A673 (cell line): ENCODE results near the gene ME3. TPM values are rescaled to one million over a fixed set of nuclear protein-coding genes. Genes with fewer than 3 reads are reported as not detected.

Experiments used
- BruUV-seq: library from RNA; stranded (reverse); fragments of 400-500 nt; replicated peaks from 2 replicates; lab custom pipeline; 2021; lab: Mats Ljungman, UMichigan
- CTCF ChIA-PET: fragments of 300-600 bp; sonication (Branson Sonifier 250); formaldehyde crosslinking; loops from one replicate; lab custom pipeline; 2022; ENCODE audit warnings: antibody characterized with exemption; lab: Charles Lee
- POLR2A ChIA-PET: fragments of 300-600 bp; sonication (Branson Sonifier 250); formaldehyde crosslinking; loops from one replicate; lab custom pipeline; 2022; ENCODE audit warnings: antibody characterized with exemption; ENCODE audit not compliant: low non-redundant PET; lab: Charles Lee
- DNase-seq: peaks from one replicate; pipeline ENCODE4 v3.0.0-alpha.2; 2015; ENCODE audit warnings: low spot score
- H3K27ac ChIP-seq: fragments of 200-600 bp; sonication (generic); 2 replicates; pipeline ENCODE4 v1.5.1; 2016; ENCODE audit warnings: mixed run types, low read depth, mild to moderate bottlenecking, mixed read lengths, antibody characterized with exemption, low read length; ENCODE audit not compliant: poor library complexity, severe bottlenecking
- H3K27me3 ChIP-seq: fragments of 200-600 bp; sonication (generic); replicated peaks from 2 replicates; pipeline ENCODE4 v1.6.1; 2017; ENCODE audit warnings: mixed run types, low read depth, mild to moderate bottlenecking, mixed read lengths, antibody characterized with exemption, low read length; ENCODE audit not compliant: insufficient read depth, poor library complexity
- H3K36me3 ChIP-seq: fragments of 200-600 bp; sonication (generic); 2 replicates; pipeline ENCODE4 v1.6.1; 2016; ENCODE audit warnings: mixed run types, mild to moderate bottlenecking, mixed read lengths, antibody characterized with exemption, low read length; ENCODE audit not compliant: insufficient read depth, poor library complexity, severe bottlenecking
- H3K4me1 ChIP-seq: fragments of 200-600 bp; sonication (generic); 2 replicates; pipeline ENCODE4 v1.6.1; 2017; ENCODE audit warnings: mixed run types, mild to moderate bottlenecking, mixed read lengths, antibody characterized with exemption, low read length; ENCODE audit not compliant: insufficient read depth, poor library complexity, severe bottlenecking
- H3K4me3 ChIP-seq: fragments of 200-600 bp; sonication (generic); 2 replicates; pipeline ENCODE4 v1.5.1; 2016; ENCODE audit warnings: low read depth, mixed run types, mild to moderate bottlenecking, mixed read lengths, low read length; ENCODE audit not compliant: poor library complexity, severe bottlenecking
- H3K9me3 ChIP-seq: fragments of 200-600 bp; sonication (generic); 2 replicates; pipeline ENCODE4 v1.6.1; 2016; ENCODE audit warnings: mixed run types, low read depth, mild to moderate bottlenecking, mixed read lengths, antibody characterized with exemption, low read length; ENCODE audit not compliant: poor library complexity, severe bottlenecking
- EZH2 ChIP-seq: fragments of 200-600 bp; sonication (generic); IDR thresholded peaks from 2 replicates; pipeline ENCODE4 v1.6.1; 2017; ENCODE audit warnings: borderline replicate concordance, low read depth, mild to moderate bottlenecking, mixed read lengths, antibody characterized with exemption, low read length; ENCODE audit not compliant: poor library complexity, severe bottlenecking
- intact Hi-C: fragments of 100-400 bp; cut with micrococcal nuclease; formaldehyde crosslinking; loops from one replicate; pipeline ENCODE4 v1.10.0; 2022; ENCODE audit not compliant: unreplicated experiment
- total RNA-seq: library from RNA; stranded (reverse); gene quantifications from 2 replicates; pipeline ENCODE4 v1.2.3, GENCODE V29; 2021
- TF ChIP-seq, protein P1 (sequence below): fragments of 300-800, 200-600 bp; sonication (generic); conservative IDR thresholded peaks from 2 replicates; pipeline ENCODE4 v1.5.1; 2017; ENCODE audit warnings: low read depth, mild to moderate bottlenecking, antibody characterized with exemption, low read length, moderate library complexity, mixed read lengths

ME3 gene
- total RNA-seq, 1 experiment from 2014 or later: 7.6 TPM

DNA sequence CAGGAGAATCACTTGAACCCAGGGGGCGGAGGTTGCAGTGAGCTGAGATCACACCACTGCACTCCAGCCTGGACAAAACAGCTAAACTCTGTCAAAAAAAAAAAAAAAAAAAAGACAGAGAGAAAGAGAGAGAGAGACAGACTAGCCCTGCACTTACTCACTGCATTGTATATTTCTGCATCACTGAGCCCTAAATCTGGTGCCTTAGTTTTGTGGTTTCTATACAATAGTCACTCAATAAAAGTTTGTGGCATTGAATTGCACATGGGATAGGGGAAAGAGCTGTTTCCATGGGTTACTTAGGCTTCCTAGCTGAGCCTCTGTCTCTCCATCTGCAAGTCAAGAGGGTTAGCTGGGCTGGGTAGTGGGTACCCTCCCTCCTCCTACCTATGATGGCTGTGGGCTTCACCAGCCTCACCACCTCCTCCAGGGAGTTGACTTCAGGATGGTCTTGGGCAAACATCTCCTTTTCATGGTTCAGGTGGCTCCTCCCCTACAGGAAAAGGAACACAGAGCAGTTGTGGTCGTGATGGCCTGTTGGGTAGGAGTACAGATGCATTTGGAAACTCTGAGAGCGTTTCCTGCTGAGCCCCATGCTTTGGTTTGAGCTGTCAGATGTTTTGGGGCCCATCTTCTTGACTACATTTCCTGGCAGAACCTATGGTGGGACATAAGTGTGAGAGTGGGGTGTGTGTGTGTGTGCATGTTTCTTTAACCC lies 224.5 kb downstream of the ME3 start:
- TF ChIP-seq, protein P1, sequence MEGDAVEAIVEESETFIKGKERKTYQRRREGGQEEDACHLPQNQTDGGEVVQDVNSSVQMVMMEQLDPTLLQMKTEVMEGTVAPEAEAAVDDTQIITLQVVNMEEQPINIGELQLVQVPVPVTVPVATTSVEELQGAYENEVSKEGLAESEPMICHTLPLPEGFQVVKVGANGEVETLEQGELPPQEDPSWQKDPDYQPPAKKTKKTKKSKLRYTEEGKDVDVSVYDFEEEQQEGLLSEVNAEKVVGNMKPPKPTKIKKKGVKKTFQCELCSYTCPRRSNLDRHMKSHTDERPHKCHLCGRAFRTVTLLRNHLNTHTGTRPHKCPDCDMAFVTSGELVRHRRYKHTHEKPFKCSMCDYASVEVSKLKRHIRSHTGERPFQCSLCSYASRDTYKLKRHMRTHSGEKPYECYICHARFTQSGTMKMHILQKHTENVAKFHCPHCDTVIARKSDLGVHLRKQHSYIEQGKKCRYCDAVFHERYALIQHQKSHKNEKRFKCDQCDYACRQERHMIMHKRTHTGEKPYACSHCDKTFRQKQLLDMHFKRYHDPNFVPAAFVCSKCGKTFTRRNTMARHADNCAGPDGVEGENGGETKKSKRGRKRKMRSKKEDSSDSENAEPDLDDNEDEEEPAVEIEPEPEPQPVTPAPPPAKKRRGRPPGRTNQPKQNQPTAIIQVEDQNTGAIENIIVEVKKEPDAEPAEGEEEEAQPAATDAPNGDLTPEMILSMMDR: no peak
- TF ChIP-seq EZH2: no peak
- Histone ChIP-seq H3K4me1 (no peaks in the 10 kb centered on the region), H3K27me3 (no peaks in the 10 kb centered on the region), H3K36me3 (no peaks in the 10 kb centered on the region), H3K9me3 (no peaks in the 10 kb centered on the region), H3K4me3 (no peak overlapping the region), H3K27ac (no peak overlapping the region)
- BruUV-seq: no TSS peak
- intact Hi-C loops: no loop called here
- no peak for DNase-seq
- POLR2A ChIA-PET: no interaction called here
- CTCF ChIA-PET: no interaction called here

DNA sequence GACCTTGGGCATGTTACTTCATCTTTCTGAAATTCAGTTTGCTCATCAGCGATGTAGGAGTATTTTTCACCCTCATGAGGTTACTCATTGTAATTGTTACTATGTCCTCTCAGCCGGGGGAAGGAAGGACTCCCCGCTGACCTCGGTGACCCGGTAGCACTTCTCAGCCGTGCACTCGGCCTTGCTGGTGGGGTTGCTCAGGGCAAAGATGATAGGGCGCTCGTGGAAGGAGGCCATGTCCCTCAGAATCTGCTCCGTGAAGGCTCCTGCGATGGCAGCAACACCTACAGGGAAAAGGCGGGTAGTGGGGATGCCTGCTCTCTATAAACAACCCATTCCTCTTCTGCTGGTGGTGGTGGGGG lies 225.5 kb downstream of the ME3 start:
- Histone ChIP-seq H3K9me3 (no peaks in the 10 kb centered on the region), H3K4me3 (no peak overlapping the region), H3K36me3 (no peaks in the 10 kb centered on the region), H3K27ac (no peak overlapping the region), H3K4me1 (no peaks in the 10 kb centered on the region), H3K27me3 (no peaks in the 10 kb centered on the region)
- ChIA-PET POLR2A (no interaction called here), CTCF (no interaction called here)
- no peak for DNase-seq
- intact Hi-C loops: no loop called here
- no peak for TF ChIP-seq EZH2
- TF ChIP-seq, protein P1: no peak
- no TSS peak for BruUV-seq

DNA sequence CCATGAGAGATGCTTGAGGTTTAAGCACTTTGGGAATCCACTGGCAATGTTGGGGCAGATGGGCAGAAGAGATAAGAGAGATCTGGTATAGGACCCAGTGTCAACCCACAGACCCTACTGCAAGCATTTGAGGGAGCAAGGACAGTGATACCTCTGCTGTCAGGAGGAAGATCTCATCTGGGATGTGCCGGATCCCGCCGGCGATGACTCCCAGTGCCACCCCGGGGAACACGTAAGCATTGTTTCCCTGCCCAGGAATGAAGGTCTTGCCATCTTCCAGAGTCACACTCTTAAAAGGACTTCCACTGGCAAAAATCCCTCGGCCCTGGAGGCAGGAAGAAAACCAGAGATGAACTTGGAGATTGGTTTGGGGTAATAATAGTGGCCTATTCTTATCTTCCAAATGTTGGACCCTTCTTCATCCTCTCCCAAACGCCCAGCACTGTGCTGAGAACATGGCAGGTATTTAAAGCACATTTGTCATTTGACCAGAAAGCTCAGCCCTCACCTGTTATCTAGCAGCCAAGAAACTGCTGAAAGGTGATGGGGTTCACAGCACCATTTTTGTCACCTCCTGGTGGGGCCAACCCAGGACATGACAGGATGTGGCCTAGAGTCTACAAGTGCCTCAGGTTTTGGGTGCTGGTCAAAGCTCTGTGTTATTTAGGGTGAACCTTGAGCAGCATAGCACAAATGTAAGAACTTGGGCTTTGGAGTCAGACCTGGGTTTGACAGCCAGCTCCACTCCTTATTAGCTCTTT lies 226.1 kb downstream of the ME3 start:
- Histone ChIP-seq H3K36me3 (no peaks in the 10 kb centered on the region), H3K9me3 (no peaks in the 10 kb centered on the region), H3K4me3 (no peak overlapping the region), H3K27ac (no peak overlapping the region), H3K27me3 (no peaks in the 10 kb centered on the region), H3K4me1 (no peaks in the 10 kb centered on the region)
- no peak for DNase-seq
- intact Hi-C loops: no loop called here
- no TSS peak for BruUV-seq
- CTCF ChIA-PET: no interaction called here
- no peak for TF ChIP-seq EZH2
- TF ChIP-seq, protein P1: no peak
- POLR2A ChIA-PET: no interaction called here
